ENCODE data around the gene TMEM132D. TPM values are rescaled to one million over a fixed set of nuclear protein-coding genes. Genes with fewer than 3 reads are reported as not detected.

TMEM132D gene
- total and polyA plus RNA-seq, 3 donors from 2014 or later = 0.44 to 0.50 (median 0.47) TPM

DNA sequence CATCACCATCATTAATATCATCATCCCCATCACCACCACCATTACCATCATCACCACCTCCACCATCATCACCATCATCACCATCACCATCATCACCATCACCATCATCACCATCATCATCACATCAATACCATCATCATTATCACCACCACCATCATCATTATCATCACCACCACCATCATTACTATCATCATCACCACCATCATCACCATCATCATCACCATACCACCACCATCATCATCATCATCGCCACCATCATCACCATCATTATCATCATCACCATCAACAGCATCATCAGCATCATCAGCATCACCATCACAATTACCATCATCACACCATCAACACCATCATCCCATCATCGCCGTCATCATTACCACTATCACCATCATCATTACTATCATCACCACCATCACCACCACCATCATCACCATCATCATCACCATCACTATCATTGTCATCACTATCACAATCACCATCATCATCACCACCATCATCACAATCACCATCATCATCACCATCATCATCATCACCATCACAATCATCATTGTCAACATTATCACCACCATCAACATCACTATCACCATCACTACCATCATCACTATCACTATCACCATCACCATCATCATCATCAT is 767.0 kb downstream of the TMEM132D start:
- Histone ChIP-seq H3K27me3 (no peaks in the 10 kb centered on the region), H3K27ac (no peak overlapping the region), H3K9me3 (no peaks in the 10 kb centered on the region), H3K4me1 (no peaks in the 10 kb centered on the region), H3K36me3 (ENCODE audit: low read depth, missing control alignments) (no peaks in the 10 kb centered on the region), H3K4me3 (no peak overlapping the region)
- TF ChIP-seq, protein P1, sequence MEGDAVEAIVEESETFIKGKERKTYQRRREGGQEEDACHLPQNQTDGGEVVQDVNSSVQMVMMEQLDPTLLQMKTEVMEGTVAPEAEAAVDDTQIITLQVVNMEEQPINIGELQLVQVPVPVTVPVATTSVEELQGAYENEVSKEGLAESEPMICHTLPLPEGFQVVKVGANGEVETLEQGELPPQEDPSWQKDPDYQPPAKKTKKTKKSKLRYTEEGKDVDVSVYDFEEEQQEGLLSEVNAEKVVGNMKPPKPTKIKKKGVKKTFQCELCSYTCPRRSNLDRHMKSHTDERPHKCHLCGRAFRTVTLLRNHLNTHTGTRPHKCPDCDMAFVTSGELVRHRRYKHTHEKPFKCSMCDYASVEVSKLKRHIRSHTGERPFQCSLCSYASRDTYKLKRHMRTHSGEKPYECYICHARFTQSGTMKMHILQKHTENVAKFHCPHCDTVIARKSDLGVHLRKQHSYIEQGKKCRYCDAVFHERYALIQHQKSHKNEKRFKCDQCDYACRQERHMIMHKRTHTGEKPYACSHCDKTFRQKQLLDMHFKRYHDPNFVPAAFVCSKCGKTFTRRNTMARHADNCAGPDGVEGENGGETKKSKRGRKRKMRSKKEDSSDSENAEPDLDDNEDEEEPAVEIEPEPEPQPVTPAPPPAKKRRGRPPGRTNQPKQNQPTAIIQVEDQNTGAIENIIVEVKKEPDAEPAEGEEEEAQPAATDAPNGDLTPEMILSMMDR (IDR thresholded peaks at IDR 0.05) = no peak
- no peak for TF ChIP-seq POLR2A (IDR thresholded peaks at IDR 0.05)
- DNase-seq = no peak
- intact Hi-C loops (cut with DNase I; ENCODE audit: low total_unique reads) = no loop called here
- WGBS, 2 donors = 92 to 96% methylated on average over 3 of the region's 3 CpGs

DNA sequence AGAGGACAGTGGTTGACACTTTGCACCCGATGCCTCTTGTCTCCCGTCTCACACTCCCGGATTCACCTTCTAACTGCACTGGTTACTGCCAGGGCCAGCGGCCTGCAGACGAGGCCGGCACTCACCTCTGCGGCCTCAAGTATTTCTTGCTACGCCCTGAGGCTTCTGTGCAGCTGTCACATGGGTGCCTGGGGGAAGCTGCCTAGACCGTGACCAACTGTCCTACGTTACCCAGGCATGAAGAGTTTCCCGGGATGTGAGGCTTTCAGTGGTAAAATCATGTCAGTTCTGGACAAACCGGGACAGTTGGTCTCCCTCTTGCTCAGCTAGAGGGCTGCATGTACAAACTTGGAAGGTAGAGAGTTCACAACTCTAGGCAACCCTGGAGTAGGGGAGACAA is 776.1 kb downstream of the TMEM132D start:
- WGBS, 2 donors = 81% methylated on average over 11 to 12 of the region's 12 CpGs
- Histone ChIP-seq H3K27me3 (no peaks in the 10 kb centered on the region), H3K9me3 (no peaks in the 10 kb centered on the region), H3K4me3 (no peak overlapping the region), H3K36me3 (ENCODE audit: low read depth, missing control alignments) (no peaks in the 10 kb centered on the region), H3K4me1 (no peaks in the 10 kb centered on the region), H3K27ac (no peak overlapping the region)
- no peak for DNase-seq
- intact Hi-C loops (cut with DNase I; ENCODE audit: low total_unique reads) = no loop called here
- TF ChIP-seq, protein P1 (IDR thresholded peaks at IDR 0.05) = no peak
- TF ChIP-seq POLR2A (IDR thresholded peaks at IDR 0.05) = no peak

DNA sequence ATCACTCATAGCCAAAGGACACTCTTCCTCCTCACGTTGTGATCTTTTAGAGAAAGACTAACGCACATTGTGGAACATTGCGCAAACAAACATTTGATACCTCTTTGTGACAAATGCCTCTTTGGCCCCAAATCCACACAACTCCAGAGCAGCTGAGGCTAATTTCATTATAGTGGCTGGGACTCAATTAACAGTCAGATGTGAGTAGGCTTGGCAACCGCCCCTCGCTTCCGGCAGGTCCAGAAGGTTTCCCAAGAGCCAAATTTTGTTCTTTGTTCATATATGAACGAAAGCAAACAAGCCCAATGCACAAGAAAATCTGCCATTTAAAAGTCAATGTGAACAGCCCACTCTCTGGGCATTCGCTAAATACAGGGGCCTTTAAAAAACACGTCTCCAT is 776.6 kb downstream of the TMEM132D start:
- no peaks in the 10 kb centered on the region for H3K9me3 ChIP-seq
- H3K4me1 ChIP-seq = no peaks in the 10 kb centered on the region
- no peak for DNase-seq
- intact Hi-C loops (cut with DNase I; ENCODE audit: low total_unique reads) = no loop called here
- H3K27me3 ChIP-seq = no peaks in the 10 kb centered on the region
- no peak for TF ChIP-seq POLR2A (IDR thresholded peaks at IDR 0.05)
- TF ChIP-seq, protein P1 (IDR thresholded peaks at IDR 0.05) = no peak
- 76 to 83% methylated on average over 9 of the region's 9 CpGs for WGBS, 2 donors
- no peak overlapping the region for H3K27ac ChIP-seq
- H3K4me3 ChIP-seq = no peak overlapping the region
- no peaks in the 10 kb centered on the region for H3K36me3 ChIP-seq (ENCODE audit: low read depth, missing control alignments)

DNA sequence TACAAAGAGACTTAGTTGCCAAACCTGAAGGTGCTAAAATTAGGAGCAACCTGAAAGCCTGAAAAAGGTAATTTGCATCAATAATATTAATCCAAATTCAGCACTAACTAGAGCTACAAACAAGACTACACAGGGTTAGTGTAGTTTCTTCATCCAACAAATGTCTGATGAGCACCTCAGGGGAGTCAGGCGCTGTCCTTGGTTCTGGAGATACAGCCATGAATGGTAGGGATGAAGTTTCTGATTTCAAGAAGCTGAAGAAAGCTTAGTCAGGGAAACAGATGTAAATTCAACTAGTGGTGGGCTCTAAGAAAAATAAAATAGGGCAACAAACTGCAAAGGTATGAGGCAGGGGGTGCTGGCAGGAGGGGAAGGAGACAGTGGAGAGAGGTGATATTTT is 784.3 kb downstream of the TMEM132D start:
- intact Hi-C loops (cut with DNase I; ENCODE audit: low total_unique reads) = no loop called here
- Histone ChIP-seq H3K9me3 (no peaks in the 10 kb centered on the region), H3K4me3 (no peak overlapping the region), H3K36me3 (ENCODE audit: low read depth, missing control alignments) (no peaks in the 10 kb centered on the region), H3K27me3 (no peaks in the 10 kb centered on the region), H3K27ac (no peak overlapping the region), H3K4me1 (no peaks in the 10 kb centered on the region)
- TF ChIP-seq, protein P1 (IDR thresholded peaks at IDR 0.05) = no peak
- TF ChIP-seq POLR2A (IDR thresholded peaks at IDR 0.05) = no peak
- no peak for DNase-seq
- 81 to 92% methylated on average over 1 of the region's 1 CpG for WGBS, 2 donors

DNA sequence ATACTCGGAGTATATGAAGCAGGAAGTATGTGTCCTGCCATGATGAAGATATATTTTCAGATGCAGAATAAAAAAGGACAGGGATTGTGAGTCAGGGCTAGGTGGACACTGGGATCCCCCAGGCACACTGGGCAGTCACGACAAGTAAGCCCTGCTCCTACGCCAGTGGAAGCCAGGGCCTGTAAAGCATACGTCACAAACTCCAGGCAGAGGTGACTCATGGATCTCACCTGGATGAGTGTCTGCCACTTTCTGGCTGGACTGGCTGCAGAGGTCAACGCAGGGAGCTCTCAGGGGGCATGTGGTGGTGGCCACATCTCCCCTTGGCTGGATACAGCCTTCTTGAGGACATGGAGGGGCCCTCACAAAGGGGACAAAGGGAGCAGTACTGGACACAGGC is 788.3 kb downstream of the TMEM132D start:
- WGBS, 2 donors = 77 to 85% methylated on average over 5 of the region's 5 CpGs
- TF ChIP-seq, protein P1 (IDR thresholded peaks at IDR 0.05) = no peak
- TF ChIP-seq POLR2A (IDR thresholded peaks at IDR 0.05) = no peak
- H3K4me3 ChIP-seq = no peak overlapping the region
- H3K27ac ChIP-seq = no peak overlapping the region
- no peaks in the 10 kb centered on the region for H3K27me3 ChIP-seq
- no peak for DNase-seq
- no peaks in the 10 kb centered on the region for H3K9me3 ChIP-seq
- H3K36me3 ChIP-seq (ENCODE audit: low read depth, missing control alignments) = no peaks in the 10 kb centered on the region
- intact Hi-C loops (cut with DNase I; ENCODE audit: low total_unique reads) = no loop called here
- no peaks in the 10 kb centered on the region for H3K4me1 ChIP-seq
